A549 (cell line): ENCODE data around the gene EPHA5.

Experiments used
- BHLHE40 ChIP-seq: IDR thresholded peaks from 2 replicates; pipeline ENCODE4 v1.6.1; 2012; ENCODE audit warnings: low read depth, low read length, inconsistent platforms
- CEBPB ChIP-seq, 2 experiments: fragments of >200 bp in 1 of 2; sonication (Bioruptor Twin) in 1 of 2; formaldehyde crosslinking in 1 of 2; IDR thresholded peaks; 2 replicates each; pipeline ENCODE4 v1.6.1; 2012 to 2016
- CHD4 ChIP-seq: fragments of 200-600 bp; sonication (generic); IDR thresholded peaks from 2 replicates; pipeline ENCODE4 v1.6.1; 2016; ENCODE audit warnings: antibody characterized with exemption, mild to moderate bottlenecking, borderline replicate concordance
- CTCF ChIP-seq: fragments of >200 bp; sonication (Bioruptor Twin); formaldehyde crosslinking; IDR thresholded peaks from 3 replicates; pipeline ENCODE4 v1.5.1; 2016
- EP300 ChIP-seq, 2 experiments: fragments of >200 bp; sonication (Bioruptor Twin); formaldehyde crosslinking; IDR thresholded peaks; 2 replicates in 1 of 2; 3 replicates in 1 of 2; pipeline ENCODE4 v1.6.1; 2016 to 2017
- HOXA7 ChIP-seq: fragments of 250-450 bp; sonication (Bioruptor Pico); IDR thresholded peaks from 2 replicates; pipeline ENCODE4 v1.5.0; 2020; ENCODE audit warnings: mild to moderate bottlenecking, moderate library complexity
- JUN ChIP-seq, 2 experiments: fragments of >200 bp; sonication (Bioruptor Twin); formaldehyde crosslinking; IDR thresholded peaks; 2 replicates in 1 of 2; 3 replicates in 1 of 2; pipeline ENCODE4 v1.6.1; 2016 to 2017
- PBX3 ChIP-seq: IDR thresholded peaks from 2 replicates; pipeline ENCODE4 v1.6.1; 2012
- POLR2A ChIP-seq: IDR thresholded peaks from 2 replicates; pipeline ENCODE4 v1.6.1; 2012; ENCODE audit warnings: mild to moderate bottlenecking, low read length
- RAD21 ChIP-seq, 2 experiments: fragments of >200 bp in 1 of 2; sonication (Bioruptor Twin) in 1 of 2; formaldehyde crosslinking in 1 of 2; IDR thresholded peaks in 1 of 2; conservative IDR thresholded peaks in 1 of 2; 2 replicates in 1 of 2; 3 replicates in 1 of 2; pipeline ENCODE4 v1.6.1; 2012 to 2018; ENCODE audit warnings: inconsistent platforms in 1 of 2
- ZC3H11A ChIP-seq: fragments of 450-650 bp; IDR thresholded peaks from 2 replicates; pipeline ENCODE4 v1.6.1; 2014; ENCODE audit warnings: antibody characterized with exemption, mild to moderate bottlenecking
- TF ChIP-seq, protein P1 (sequence below): fragments of 200-600 bp; sonication (generic); IDR thresholded peaks from 2 replicates; pipeline ENCODE4 v1.6.1; 2016; ENCODE audit warnings: antibody characterized with exemption, mild to moderate bottlenecking, moderate library complexity

DNA sequence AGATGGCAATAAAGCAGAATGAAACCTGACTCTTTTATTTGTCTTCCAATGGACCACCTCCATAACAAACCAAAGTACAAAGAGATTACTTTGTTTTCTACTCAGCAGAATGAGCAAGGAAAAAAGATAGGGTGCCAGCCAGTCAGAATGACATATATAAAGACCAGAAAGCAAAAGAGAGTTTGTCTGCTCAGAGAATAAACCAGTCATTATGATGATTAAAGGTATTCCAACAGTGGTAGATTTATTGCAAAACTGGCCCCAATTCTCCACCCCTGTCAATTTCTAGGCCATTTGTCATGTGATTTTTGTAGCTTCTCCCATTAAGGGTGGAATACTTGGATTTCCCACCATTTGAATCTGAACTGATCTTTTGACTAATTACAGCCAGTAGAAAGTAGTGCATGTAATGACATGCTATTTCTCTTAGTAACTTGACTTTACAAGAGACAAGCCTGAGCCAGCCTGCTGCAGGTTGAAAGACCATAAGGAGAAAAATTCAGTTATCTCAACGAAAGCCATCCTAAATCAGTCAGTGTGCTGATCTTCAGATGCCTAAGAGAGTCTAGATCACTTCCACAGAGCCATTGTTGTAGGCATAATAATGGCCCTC lies 203.1 kb downstream of the EPHA5 start:
- TF ChIP-seq JUN (IDR thresholded peaks at IDR 0.05) (no peak), CTCF (no peak), PBX3 (no peak), HOXA7 (CRISPR knock-in tag) (no peak), EP300 (IDR thresholded peaks at IDR 0.05) (no peak), CEBPB (IDR thresholded peaks at IDR 0.05) (no peak), POLR2A (no peak), RAD21 (conservative IDR thresholded peaks at IDR 0.05 in 1 of 2, IDR thresholded peaks at IDR 0.05 in 1 of 2) (no peak), BHLHE40 (no peak), CHD4 (no peak), ZC3H11A (no peak)
- TF ChIP-seq, protein P1, sequence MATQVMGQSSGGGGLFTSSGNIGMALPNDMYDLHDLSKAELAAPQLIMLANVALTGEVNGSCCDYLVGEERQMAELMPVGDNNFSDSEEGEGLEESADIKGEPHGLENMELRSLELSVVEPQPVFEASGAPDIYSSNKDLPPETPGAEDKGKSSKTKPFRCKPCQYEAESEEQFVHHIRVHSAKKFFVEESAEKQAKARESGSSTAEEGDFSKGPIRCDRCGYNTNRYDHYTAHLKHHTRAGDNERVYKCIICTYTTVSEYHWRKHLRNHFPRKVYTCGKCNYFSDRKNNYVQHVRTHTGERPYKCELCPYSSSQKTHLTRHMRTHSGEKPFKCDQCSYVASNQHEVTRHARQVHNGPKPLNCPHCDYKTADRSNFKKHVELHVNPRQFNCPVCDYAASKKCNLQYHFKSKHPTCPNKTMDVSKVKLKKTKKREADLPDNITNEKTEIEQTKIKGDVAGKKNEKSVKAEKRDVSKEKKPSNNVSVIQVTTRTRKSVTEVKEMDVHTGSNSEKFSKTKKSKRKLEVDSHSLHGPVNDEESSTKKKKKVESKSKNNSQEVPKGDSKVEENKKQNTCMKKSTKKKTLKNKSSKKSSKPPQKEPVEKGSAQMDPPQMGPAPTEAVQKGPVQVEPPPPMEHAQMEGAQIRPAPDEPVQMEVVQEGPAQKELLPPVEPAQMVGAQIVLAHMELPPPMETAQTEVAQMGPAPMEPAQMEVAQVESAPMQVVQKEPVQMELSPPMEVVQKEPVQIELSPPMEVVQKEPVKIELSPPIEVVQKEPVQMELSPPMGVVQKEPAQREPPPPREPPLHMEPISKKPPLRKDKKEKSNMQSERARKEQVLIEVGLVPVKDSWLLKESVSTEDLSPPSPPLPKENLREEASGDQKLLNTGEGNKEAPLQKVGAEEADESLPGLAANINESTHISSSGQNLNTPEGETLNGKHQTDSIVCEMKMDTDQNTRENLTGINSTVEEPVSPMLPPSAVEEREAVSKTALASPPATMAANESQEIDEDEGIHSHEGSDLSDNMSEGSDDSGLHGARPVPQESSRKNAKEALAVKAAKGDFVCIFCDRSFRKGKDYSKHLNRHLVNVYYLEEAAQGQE = no peak
